ENCODE measurements around the gene FADS2.

The FADS2 gene

GRCh38 chr11:61888590-61888989, 60.5 kb downstream of the FADS2 start:
- no peak for DNase-seq (ENCODE audit: low read depth)

DNA sequence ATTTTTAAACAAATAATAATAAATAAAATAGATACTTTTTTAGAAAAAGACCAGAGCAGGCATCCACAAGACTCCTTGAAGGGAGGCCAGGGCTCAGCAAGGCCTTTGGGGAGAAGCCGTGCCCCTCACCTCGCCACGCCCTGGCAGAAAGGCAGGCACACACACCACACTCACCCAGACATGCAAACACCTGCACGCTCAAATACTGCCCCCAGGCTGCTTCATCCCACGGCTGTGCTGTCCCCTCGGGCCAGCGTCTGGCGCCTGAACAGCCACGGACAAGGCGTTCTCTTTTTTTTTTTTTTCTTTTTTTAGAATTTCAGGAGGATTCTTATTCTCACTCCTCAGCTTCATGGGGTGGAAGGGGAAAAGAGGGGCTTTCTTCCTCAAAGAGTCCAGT, 61.7 kb downstream of the FADS2 start:
- no peak for DNase-seq (ENCODE audit: low read depth)

DNA sequence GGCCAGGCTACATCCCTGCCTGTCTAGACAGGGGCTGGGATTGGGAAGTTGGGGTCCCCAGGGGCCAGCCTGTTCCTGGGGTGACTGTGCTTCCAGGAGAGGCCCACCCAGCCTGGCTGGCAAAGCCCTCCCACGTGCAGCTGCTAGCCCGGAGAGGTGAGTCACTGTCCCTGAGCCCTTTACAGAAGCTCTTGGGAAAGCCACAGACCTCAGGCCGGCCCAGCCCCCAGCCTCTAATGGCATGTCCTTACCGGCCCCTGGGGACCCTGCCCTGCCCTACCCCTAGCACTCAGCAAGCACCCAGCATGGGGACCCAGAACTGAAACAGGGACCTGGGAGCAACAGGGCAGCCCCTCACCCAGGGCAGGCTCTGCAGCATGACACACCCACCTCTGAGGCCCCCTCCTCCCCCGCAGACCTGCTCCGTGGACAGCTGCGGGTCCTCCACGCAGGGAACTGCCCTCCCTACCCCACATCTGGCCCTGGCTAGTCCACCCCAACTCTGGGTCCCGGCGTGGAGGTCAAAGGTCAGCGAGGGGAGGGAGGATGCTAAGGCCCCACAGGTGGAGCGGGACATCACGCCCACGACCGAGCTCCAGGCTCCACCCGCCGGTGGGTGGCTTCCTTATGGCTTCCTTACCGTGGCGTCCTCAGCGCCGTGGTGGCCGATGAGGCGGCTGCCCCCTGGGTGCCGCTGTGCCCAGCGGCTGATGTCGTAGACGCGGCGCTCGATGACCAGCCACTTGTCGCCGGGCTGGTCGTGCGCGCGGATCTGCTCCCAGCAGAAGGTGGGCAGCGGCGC, 62.6 kb downstream of the FADS2 start:
- no peak for DNase-seq (ENCODE audit: low read depth)

- peak; percentile 34 for DNase-seq (ENCODE audit: low read depth)
Observed at GRCh38 chr11:61891331-61892084, 63.4 kb downstream of the FADS2 start, which contains the start of gene FADS3. TSS of gene FADS3 (minus strand) at chr11:61891545. CDS start at chr11:61891381, 164 bp downstream.

DNA sequence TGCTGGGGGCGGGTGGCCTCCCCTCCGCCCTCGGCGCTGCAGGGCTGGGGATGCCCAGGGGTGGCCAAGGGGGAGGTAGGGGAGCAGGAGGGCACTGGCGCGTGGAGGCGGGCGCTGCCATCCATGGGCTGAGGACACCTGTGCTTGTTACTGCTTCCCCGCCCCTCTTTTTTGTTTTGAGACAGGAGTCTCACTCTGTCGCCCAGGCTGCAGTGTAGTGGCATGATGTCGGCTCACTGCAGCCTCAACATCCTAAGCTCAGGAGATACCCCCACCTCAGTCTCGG, 63.9 kb downstream of the FADS2 start:
- no peak for DNase-seq (ENCODE audit: low read depth)

GRCh38 chr11:61893981-61894380, 65.9 kb downstream of the FADS2 start:
- DNase-seq (ENCODE audit: low read depth), result no peak

DNA sequence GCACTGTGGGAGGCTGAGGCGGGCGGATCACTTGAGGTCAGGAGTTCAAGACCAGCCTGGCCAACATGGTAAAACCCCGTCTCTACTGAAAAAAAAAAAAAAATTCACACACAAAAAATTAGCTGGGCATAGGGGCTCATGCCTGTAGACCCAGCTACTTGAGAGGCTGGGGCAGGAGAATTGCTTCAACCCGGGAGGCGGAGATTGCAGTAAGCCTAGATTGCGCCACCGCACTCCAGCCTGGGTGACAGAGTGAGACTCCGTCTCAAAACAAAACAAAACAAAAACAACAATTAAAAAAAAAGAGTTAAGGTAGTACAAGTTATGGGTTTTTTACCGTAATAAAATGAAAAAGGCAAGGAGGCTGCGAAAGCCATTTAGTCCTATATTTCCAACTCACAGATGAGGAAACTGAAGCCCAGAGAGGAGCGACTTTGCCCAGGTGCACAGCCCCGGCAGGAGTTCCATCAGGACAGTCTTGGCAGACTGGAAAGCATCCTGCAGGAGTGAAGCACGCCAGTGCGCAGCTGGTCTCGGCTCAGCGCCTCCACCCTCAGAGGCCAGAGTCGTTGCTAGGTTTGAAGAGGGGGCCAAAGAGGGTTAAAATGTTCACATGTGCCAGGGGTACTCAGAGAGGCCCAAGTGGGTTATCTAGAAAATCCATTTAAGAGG, 67.1 kb downstream of the FADS2 start:
- DNase-seq (ENCODE audit: low read depth), result no peak

GRCh38 chr11:61895718-61896059, 67.6 kb downstream of the FADS2 start:
- DNase-seq (ENCODE audit: low read depth), result no peak

DNA sequence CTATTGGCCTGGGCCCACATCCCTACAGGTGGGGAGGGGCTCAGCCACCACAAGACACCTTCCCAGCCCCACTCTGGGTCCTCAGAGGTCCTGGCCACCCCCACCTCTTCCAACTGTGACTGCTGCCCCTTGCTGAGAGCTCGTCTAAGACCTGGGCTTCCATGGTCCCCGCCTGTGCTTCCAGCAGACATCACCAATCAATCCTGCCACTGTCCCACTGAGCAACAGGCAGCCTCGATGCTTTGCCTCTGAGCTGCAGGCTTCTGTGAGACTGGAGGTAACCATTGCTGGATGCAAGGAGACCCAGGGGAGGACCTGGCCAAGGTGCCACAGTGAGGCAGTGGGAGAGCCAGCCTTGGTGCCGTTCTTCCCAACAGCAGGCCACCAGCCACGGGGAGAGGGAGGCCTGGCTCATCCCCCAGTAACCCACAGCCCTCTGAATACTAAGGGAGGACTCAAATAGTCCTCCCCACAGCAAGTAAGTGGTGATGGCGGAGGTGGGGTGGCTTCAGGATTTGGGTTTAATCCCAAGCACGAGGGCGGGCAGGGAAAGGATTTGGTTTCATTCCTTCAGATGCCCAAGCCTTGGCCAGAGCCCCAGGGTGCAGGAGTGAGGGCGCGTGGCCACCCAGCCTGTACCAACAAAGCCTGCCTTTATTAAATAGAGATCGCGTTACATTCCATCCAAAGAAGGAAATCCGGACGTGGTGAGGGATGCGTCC, 68.7 kb downstream of the FADS2 start:
- DNase-seq (ENCODE audit: low read depth), result no peak

DNA sequence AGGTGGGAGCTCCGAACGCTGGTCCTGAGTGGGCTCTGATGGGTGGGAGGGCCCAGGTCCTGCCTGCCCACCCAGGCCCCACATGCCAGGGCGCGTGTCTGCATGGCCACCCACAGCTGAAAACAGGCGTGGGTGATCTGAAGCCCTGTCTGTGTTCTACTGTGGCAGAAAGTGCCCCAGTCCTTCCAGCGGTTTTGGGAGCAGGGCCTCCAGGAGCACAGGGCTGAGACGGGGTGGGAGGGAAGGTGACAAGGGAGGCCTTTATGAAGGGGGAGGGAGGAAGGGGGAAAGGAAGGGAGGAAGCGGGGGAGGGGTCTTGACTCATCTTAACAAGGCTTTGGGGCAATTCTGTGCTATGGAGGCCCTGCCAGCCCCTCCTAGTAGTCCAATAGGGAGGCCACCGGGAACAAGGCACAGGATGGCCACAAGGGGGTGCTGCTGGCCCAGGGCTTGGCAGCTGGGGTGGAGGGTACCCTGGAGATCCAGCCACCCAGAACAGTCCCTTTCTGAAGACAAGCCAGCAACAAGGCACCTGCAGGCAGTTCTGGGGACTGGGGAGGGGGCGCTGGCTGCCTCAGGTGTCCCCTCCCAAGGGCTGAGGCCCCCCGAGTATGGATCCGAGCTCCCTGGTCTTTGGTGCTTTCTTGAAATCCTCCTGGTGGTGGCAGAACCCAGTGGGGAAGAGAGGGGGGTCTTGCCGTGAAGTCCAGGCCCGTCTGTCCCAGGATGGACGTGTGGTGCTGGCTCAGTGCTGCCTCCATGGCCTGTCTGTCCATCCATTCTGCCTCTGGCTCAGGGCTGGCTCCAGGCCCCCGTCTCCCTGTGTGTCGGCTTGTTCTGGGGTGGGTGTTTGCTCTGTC, 69.5 kb downstream of the FADS2 start:
- peak; percentile 69 for DNase-seq (ENCODE audit: low read depth)

DNA sequence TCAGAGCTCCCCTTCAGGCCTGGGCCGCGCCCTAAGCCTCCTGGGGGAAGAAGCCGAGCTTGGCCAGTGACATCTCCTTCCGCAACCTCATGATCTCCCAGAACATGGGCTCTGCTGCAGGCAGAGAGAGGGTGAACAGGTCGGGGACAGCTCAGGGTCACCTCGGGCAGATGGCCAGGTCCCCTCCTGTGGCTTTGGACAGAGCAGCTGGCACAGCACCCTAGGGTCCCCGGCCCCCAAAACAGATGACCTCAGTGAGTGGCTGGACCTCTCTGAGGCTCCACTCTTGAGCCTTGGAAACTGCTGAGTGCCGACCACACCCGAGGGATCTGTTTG, 70.1 kb downstream of the FADS2 start:
- no peak for DNase-seq (ENCODE audit: low read depth)

- DNase-seq (ENCODE audit: low read depth), result peak; percentile 87
Observed at GRCh38 chr11:61899146-61899841, 71.2 kb downstream of the FADS2 start.

DNA sequence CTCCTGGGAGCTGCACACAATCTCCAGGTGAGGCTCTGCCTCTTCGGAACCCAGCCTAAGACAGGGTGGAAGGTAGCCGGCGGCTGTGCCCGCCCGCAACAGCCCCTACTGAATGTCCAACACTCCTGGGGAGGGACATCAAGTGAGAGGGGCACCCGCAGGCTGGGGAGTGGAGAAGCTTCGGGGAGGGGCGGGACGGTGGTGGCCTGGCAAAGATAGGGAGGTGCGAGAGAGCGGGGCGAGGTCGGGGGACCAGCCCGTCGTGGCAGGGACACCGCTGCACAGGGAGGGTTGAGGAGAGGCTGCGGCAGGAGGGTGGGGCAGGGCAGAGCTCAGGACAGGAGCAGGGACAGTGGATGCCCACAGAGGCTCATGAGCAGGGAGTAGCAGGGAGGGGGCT, 72.2 kb downstream of the FADS2 start:
- DNase-seq (ENCODE audit: low read depth), result no peak

DNA sequence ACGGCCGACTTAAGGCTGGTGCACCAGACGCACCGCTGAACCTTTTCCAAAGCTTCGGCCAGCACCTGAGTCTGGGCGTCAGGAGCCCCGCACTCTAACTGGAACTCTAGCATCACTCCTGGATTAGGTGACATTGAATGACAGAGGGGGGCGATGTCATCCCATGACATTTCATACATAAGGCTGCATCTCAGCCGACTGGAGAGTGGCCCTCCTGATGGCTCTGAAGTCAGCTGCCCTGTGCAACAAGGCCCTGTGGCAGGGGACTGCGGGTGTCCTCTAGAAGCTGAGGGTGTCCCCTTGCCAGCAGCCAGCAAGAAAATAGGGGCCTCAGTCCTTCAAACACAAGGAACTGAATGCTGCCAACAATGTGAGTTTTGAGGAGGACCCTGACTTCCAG, 73.3 kb downstream of the FADS2 start:
- DNase-seq (ENCODE audit: low read depth), result no peak

DNA sequence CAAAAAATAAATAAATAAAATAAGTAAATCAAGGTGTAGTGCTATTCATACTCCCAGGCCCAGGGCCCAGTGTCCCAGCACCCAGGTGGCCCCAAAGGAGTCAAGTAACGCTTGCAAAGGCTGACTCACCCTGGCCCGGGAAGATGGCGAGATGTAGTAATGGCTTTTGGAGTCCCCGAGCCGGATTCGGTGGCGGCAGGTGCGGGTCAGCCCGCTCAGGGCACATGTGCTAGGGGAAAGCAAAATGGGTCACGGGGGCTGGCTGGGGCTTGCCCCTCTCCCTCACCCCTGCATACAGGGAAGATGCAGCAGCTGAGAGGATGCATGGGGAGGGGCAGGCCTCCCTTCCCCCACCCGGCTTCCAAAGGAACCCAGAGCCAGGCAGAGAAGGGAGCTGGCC, 74.2 kb downstream of the FADS2 start:
- DNase-seq (ENCODE audit: low read depth), result no peak

DNA sequence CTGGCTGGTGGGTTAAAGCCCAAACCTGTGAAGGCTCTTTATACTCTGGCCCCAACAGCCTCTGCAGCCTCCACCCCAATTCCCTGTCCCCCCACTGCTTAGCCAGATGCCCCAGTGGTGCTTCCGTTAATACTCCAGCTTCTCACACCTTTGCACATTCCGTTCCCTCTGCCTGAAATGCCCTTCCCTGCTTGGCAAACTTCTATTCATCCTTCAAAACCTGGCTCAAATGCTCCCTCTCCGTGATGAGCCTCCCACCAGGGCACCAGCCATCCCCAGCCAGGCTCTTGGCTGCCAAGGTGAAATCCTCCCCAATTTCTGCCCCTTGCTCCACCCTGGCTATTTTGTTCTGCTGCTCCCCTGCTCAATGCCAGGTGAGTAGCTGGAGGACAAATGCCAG, 75.7 kb downstream of the FADS2 start:
- DNase-seq (ENCODE audit: low read depth), result no peak

- no peak for DNase-seq (ENCODE audit: low read depth)
Observed at GRCh38 chr11:61904539-61905048, 76.5 kb downstream of the FADS2 start.

- DNase-seq (ENCODE audit: low read depth), result no peak
Observed at GRCh38 chr11:61905067-61905696, 77.1 kb downstream of the FADS2 start.

- no peak for DNase-seq (ENCODE audit: low read depth)
Observed at GRCh38 chr11:61905801-61906521, 77.9 kb downstream of the FADS2 start.

DNA sequence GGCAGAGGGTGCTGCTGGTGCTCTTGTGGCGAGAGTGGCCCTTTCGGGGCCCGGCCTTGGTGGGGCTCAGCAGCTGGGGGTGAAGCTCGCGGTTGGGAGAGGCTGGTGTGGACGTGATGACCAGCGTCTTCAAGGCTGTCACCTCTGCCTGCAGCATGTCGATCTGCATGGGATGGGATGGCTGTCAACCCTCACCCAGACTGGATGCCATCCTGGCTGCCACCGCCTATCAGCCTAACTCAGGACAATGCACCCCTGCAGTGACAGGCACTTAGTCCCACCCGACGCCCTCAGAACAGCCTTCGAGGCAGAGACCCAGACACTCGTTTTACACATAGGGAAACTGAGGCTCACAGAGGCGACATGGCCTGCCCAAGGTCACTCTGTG, 78.4 kb downstream of the FADS2 start:
- DNase-seq (ENCODE audit: low read depth), result no peak
